H9 (cell line): Measurements from ENCODE around the gene FOXN4. TPM values are rescaled to one million over a fixed set of nuclear protein-coding genes. Genes with fewer than 3 reads are reported as not detected.
"Not testable (repeated sequence)": the region's sequence is repeated elsewhere in the genome, so short reads cannot be mapped to it uniquely, and the experiment has no call there.

ENCODE experiments used
- DNase-seq: peaks from one replicate; pipeline ENCODE4 v3.0.0-alpha.2; 2017
- H2AFZ ChIP-seq: one replicate; pipeline ENCODE4 v1.6.1; 2013; ENCODE audit warnings: mild to moderate bottlenecking, low read length, control low read depth, moderate library complexity
- H2AK5ac ChIP-seq: 2 replicates; pipeline ENCODE4 v1.6.1; 2013; ENCODE audit warnings: low read length, control low read depth, mixed read lengths; ENCODE audit not compliant: insufficient read length
- H2BK120ac ChIP-seq: one replicate; pipeline ENCODE4 v1.6.1; 2013; ENCODE audit warnings: low read depth, mild to moderate bottlenecking, low read length, control low read depth, inconsistent platforms; ENCODE audit not compliant: poor library complexity, severe bottlenecking
- H2BK12ac ChIP-seq: 2 replicates; pipeline ENCODE4 v1.6.1; 2013; ENCODE audit warnings: low read length, control low read depth, mixed read lengths, low read depth; ENCODE audit not compliant: insufficient read length
- H2BK15ac ChIP-seq: 2 replicates; pipeline ENCODE4 v1.6.1; 2013; ENCODE audit warnings: low read depth, low read length, control low read depth
- H2BK20ac ChIP-seq: one replicate; pipeline ENCODE4 v1.6.1; 2013; ENCODE audit warnings: low read depth, mild to moderate bottlenecking, low read length, control low read depth, inconsistent platforms; ENCODE audit not compliant: poor library complexity, severe bottlenecking
- H2BK5ac ChIP-seq: 2 replicates; pipeline ENCODE4 v1.6.1; 2013; ENCODE audit warnings: low read length, control low read depth, mixed read lengths; ENCODE audit not compliant: insufficient read length
- H3K14ac ChIP-seq: 2 replicates; pipeline ENCODE4 v1.6.1; 2013; ENCODE audit warnings: low read length, control low read depth; ENCODE audit not compliant: insufficient read depth
- H3K18ac ChIP-seq: 2 replicates; pipeline ENCODE4 v1.6.1; 2013; ENCODE audit warnings: low read depth, mild to moderate bottlenecking, mixed read lengths, low read length, control low read depth; ENCODE audit not compliant: insufficient read length
- H3K23ac ChIP-seq: 2 replicates; pipeline ENCODE4 v1.6.1; 2013; ENCODE audit warnings: low read length, control low read depth, mixed read lengths, low read depth; ENCODE audit not compliant: insufficient read length
- H3K23me2 ChIP-seq: 2 replicates; pipeline ENCODE4 v1.6.1; 2013; ENCODE audit warnings: low read depth, mild to moderate bottlenecking, mixed read lengths, low read length, control low read depth; ENCODE audit not compliant: insufficient read length, poor library complexity, severe bottlenecking
- H3K27ac ChIP-seq: 2 replicates; pipeline ENCODE4 v1.5.1; 2013; ENCODE audit warnings: low read length, control low read depth, mixed read lengths, low read depth; ENCODE audit not compliant: insufficient read length
- H3K27me3 ChIP-seq: 2 replicates; pipeline ENCODE4 v1.6.1; 2013; ENCODE audit warnings: low read length, control low read depth, inconsistent platforms; ENCODE audit not compliant: insufficient read depth
- H3K4ac ChIP-seq: 2 replicates; pipeline ENCODE4 v1.6.1; 2013; ENCODE audit warnings: low read depth, mild to moderate bottlenecking, control low read depth, inconsistent platforms, low read length, moderate library complexity
- H3K4me1 ChIP-seq: 2 replicates; pipeline ENCODE4 v1.6.1; 2013; ENCODE audit warnings: low read length, control low read depth, inconsistent platforms; ENCODE audit not compliant: insufficient read depth
- H3K4me2 ChIP-seq: 2 replicates; pipeline ENCODE4 v1.6.1; 2013; ENCODE audit warnings: low read length, control low read depth, mixed read lengths; ENCODE audit not compliant: insufficient read length, insufficient read depth
- H3K56ac ChIP-seq: 2 replicates; pipeline ENCODE4 v1.6.1; 2013; ENCODE audit warnings: low read depth, mild to moderate bottlenecking, mixed read lengths, low read length, control low read depth; ENCODE audit not compliant: insufficient read length
- H3K79me1 ChIP-seq: 2 replicates; pipeline ENCODE4 v1.6.1; 2013; ENCODE audit warnings: low read depth, mild to moderate bottlenecking, moderate library complexity, low read length, control low read depth, inconsistent platforms; ENCODE audit not compliant: insufficient read depth, poor library complexity, severe bottlenecking
- H3K79me2 ChIP-seq: 2 replicates; pipeline ENCODE4 v1.6.1; 2013; ENCODE audit warnings: low read length, control low read depth, inconsistent platforms; ENCODE audit not compliant: insufficient read depth
- H3K9ac ChIP-seq: 2 replicates; pipeline ENCODE4 v1.6.1; 2013; ENCODE audit warnings: low read length, control low read depth, mixed read lengths; ENCODE audit not compliant: insufficient read length; ENCODE audit errors: extremely low read depth
- H3K9me3 ChIP-seq: one replicate; pipeline ENCODE4 v1.6.1; 2013; ENCODE audit warnings: low read depth, low read length, inconsistent platforms; ENCODE audit not compliant: control insufficient read depth
- H3T11ph ChIP-seq: one replicate; pipeline ENCODE4 v1.6.1; 2013; ENCODE audit warnings: mild to moderate bottlenecking, low read length, control low read depth, inconsistent platforms
- H4K20me1 ChIP-seq: one replicate; pipeline ENCODE4 v1.6.1; 2013; ENCODE audit not compliant: control insufficient read depth, insufficient read length, insufficient read depth
- H4K5ac ChIP-seq: 2 replicates; pipeline ENCODE4 v1.6.1; 2013; ENCODE audit warnings: low read depth, mild to moderate bottlenecking, mixed read lengths, low read length, control low read depth; ENCODE audit not compliant: insufficient read length
- H4K8ac ChIP-seq: replicated peaks from 2 replicates; pipeline ENCODE4 v1.6.1; 2013; ENCODE audit warnings: low read length, control low read depth, mixed read lengths, low read depth; ENCODE audit not compliant: insufficient read length
- H4K91ac ChIP-seq: 2 replicates; pipeline ENCODE4 v1.6.1; 2013; ENCODE audit warnings: low read depth, mild to moderate bottlenecking, moderate library complexity, mixed read lengths, low read length, control low read depth; ENCODE audit not compliant: insufficient read length
- H3K27ac Mint-ChIP-seq, 3 experiments: 2 replicates in 2 of 3; 3 replicates in 1 of 3; pipeline ENCODE4 v1.8.0; 2020 to 2021; ENCODE audit warnings: mixed read lengths in 3 of 3, mild to moderate bottlenecking in 1 of 3, moderate library complexity in 1 of 3
- H3K27me3 Mint-ChIP-seq: 2 replicates; pipeline ENCODE4 v1.8.0; 2021; ENCODE audit warnings: low read depth, mild to moderate bottlenecking, moderate library complexity, mixed read lengths
- H3K36me3 Mint-ChIP-seq, 3 experiments: 2 replicates in 2 of 3; 3 replicates in 1 of 3; pipeline ENCODE4 v1.8.0; 2020 to 2021; ENCODE audit warnings: low read depth in 3 of 3, mixed read lengths in 3 of 3; ENCODE audit not compliant: insufficient read depth in 1 of 3
- H3K4me1 Mint-ChIP-seq, 2 experiments: 2 replicates each; pipeline ENCODE4 v1.8.0; 2020; ENCODE audit warnings: mixed read lengths in 2 of 2
- H3K4me3 Mint-ChIP-seq, 2 experiments: 2 replicates in 1 of 2; 3 replicates in 1 of 2; pipeline ENCODE4 v1.8.0; 2020 to 2021; ENCODE audit warnings: mild to moderate bottlenecking in 2 of 2, mixed read lengths in 2 of 2, moderate library complexity in 1 of 2
- H3K9me3 Mint-ChIP-seq, 2 experiments: 2 replicates in 1 of 2; 3 replicates in 1 of 2; pipeline ENCODE4 v1.8.0; 2020; ENCODE audit warnings: mild to moderate bottlenecking in 2 of 2, mixed read lengths in 2 of 2, moderate library complexity in 1 of 2
- WGBS: extraction: QIAGEN DNeasy Blood & Tissue Kit; methylation state at CpG from one replicate; pipeline ENCODE4 v1.1.7; 2013; ENCODE audit warnings: missing lambda C conversion rate, low lambda C conversion rate, mixed read lengths; ENCODE audit not compliant: insufficient read length; ENCODE audit errors: extremely low coverage; 5-methylcytosine and 5-hydroxymethylcytosine counted together
- total RNA-seq: library from RNA; stranded (reverse); gene quantifications from 2 replicates; pipeline ENCODE4 v1.2.1, GENCODE V29; 2021
- TF ChIP-seq, protein P1 (sequence below): fragments of 200-600 bp; sonication (generic); conservative IDR thresholded peaks from 3 replicates; pipeline ENCODE4 v1.8.0; 2021; ENCODE audit warnings: antibody characterized with exemption, mild to moderate bottlenecking

Gene FOXN4
- total RNA-seq, 1 experiment from 2014 or later = 0.39 TPM

DNA sequence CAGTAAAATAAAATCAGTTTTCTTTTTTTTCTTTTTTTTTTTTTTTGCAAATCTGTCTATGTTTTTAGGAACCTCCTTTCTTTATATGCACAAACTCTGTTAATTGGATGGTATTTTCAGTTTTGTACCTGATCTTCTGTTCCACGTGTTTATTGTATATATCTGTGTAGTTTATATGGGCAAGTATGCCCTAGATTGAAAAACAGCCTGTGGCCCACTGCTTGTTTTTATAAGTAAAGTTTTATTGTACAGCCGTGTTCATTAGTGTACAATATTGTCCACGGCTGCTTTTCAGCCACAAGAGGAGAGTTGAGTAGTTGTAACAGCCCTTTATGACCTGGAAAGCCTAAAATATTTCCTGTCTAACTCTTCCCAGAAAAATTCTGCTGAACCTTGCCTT is 19.9 kb upstream of the FOXN4 start:
- Histone ChIP-seq H3K4me2 (no peak overlapping the region), H3K27ac (no peak overlapping the region), H3K4ac (no peak overlapping the region), H3K14ac (no peak overlapping the region), H3K27me3 (no peaks in the 10 kb centered on the region), H3K23ac (no peak overlapping the region), H3K56ac (no peak overlapping the region), H2BK120ac (no peak overlapping the region), H2BK20ac (no peak overlapping the region), H2BK12ac (no peak overlapping the region), H3K79me1 (no peaks in the 10 kb centered on the region), H2BK15ac (no peak overlapping the region), H4K20me1 (no peaks in the 10 kb centered on the region), H3K9me3 (no peaks in the 10 kb centered on the region), H4K5ac (no peak overlapping the region), H2AK5ac (no peak overlapping the region), H4K8ac (no peak overlapping the region), H3T11ph (no peak overlapping the region), H2AFZ (no peak overlapping the region), H3K23me2 (no peaks in the 10 kb centered on the region), H3K79me2 (no peaks in the 10 kb centered on the region), H3K4me1 (no peaks in the 10 kb centered on the region; the same call in 1 of the 2 replicates), H3K18ac (no peak overlapping the region), H3K9ac (no peak overlapping the region), H2BK5ac (no peak overlapping the region), H4K91ac (no peak overlapping the region)
- Mint-ChIP-seq H3K4me1 (peaks cover 0 to 10% of the 10 kb centered on the region in 2 experiments; a peak in 1 of 4 replicates), H3K27me3 (peaks cover 5% of the 10 kb centered on the region), H3K36me3 (no peaks in the 10 kb centered on the region), H3K9me3 (no peaks in the 10 kb centered on the region), H3K27ac (no peak overlapping the region), H3K4me3 (no peak overlapping the region)
- TF ChIP-seq, protein P1, sequence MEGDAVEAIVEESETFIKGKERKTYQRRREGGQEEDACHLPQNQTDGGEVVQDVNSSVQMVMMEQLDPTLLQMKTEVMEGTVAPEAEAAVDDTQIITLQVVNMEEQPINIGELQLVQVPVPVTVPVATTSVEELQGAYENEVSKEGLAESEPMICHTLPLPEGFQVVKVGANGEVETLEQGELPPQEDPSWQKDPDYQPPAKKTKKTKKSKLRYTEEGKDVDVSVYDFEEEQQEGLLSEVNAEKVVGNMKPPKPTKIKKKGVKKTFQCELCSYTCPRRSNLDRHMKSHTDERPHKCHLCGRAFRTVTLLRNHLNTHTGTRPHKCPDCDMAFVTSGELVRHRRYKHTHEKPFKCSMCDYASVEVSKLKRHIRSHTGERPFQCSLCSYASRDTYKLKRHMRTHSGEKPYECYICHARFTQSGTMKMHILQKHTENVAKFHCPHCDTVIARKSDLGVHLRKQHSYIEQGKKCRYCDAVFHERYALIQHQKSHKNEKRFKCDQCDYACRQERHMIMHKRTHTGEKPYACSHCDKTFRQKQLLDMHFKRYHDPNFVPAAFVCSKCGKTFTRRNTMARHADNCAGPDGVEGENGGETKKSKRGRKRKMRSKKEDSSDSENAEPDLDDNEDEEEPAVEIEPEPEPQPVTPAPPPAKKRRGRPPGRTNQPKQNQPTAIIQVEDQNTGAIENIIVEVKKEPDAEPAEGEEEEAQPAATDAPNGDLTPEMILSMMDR = no peak
- no peak for DNase-seq
- no CpG with 5 or more reads among the region's 3 CpGs for WGBS

DNA sequence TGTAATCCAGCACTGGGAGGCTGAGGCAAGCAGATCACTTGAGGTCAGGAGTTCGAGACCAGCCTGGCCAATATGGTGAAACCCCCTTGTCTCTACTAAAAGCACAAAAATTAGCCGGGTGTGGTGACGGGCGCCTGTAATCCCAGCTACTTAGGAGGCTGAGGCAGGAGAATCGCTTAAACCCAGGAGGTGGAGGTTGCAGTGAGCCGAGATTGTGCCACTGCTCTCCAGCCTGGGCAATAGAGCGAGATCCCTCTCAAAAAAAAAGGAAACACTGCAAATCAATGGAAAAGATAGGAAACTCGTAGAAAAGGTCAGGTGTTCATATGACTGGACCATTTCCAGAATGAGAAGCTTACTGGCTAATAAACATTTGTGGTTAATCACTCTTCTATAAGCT is 12.2 kb upstream of the FOXN4 start:
- not testable (repeated sequence) for DNase-seq, H3K79me1 ChIP-seq, H4K20me1 ChIP-seq, H2BK20ac ChIP-seq, H2BK15ac ChIP-seq, H3K27ac ChIP-seq, H3K9me3 ChIP-seq, H2AFZ ChIP-seq, H3K4me3 Mint-ChIP-seq, H3K4me1 ChIP-seq, H2BK120ac ChIP-seq, H3K4me1 Mint-ChIP-seq, H3K9me3 Mint-ChIP-seq, H2BK12ac ChIP-seq, H2AK5ac ChIP-seq, H3K23ac ChIP-seq, H3K27me3 ChIP-seq, H3K18ac ChIP-seq, H3K4ac ChIP-seq, H3T11ph ChIP-seq, H4K8ac ChIP-seq, H3K36me3 Mint-ChIP-seq, H3K27ac Mint-ChIP-seq, H3K56ac ChIP-seq, H3K9ac ChIP-seq, H3K79me2 ChIP-seq, H3K4me2 ChIP-seq, H4K91ac ChIP-seq, H2BK5ac ChIP-seq, H3K14ac ChIP-seq, H4K5ac ChIP-seq, H3K23me2 ChIP-seq
- no CpG with 5 or more reads among the region's 8 CpGs for WGBS
- peaks cover 47% of the 10 kb centered on the region for H3K27me3 Mint-ChIP-seq
